NCI-H2107 treated with DMSO at 0.1 percent for 48 hours (cell line): ENCODE data around the gene WASF2.

ENCODE experiments used
- DNase-seq: peaks from one replicate; lab custom pipeline; 2025; ENCODE audit not compliant: unreplicated experiment; lab: John Stamatoyannopoulos, UW

The WASF2 gene

DNA sequence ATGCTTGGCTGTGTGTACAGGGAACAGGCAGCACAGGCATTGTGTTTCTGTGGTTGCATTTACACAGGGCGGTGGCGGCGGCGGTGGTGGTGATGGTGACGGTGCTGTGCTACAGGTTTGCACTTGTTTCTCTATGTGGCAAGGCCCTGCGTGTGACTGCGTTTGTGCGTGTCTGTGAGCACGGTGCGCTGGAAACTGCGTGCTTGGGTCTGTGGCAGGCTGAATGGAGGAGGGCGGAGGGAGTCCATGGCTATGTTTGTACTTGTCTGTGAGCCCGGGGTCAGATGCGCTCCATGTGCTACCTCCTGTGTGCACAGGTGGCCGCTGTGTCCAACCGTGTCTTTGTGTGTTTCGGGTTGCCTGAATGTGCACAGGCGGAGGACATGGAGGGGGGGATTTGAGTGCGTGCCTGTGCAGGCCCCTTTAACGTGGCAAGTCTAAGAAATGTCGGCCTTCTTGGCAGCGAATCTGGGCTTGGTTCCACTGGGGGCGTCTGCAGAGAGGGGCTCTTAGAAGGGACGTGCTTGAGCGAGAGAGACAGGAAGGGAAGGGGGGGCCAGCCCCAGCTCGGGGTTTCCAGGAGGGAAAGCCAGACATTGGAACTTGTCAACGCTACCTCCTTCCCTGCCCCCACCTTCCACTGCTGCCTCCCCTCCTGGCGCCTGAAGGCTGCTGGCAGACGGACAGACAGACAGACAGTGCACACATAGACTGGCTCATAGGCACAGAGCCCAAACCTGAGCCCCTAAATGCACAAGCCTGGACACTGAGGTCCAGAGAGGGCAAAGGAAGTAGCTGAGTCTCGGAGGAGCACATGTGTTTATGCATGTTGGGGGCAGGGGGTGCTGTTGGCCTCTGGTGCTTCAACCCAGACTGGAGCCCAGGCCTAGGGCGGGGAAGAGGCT lies 32.7 kb upstream of the WASF2 start:
- peak; percentile 31 for DNase-seq

DNA sequence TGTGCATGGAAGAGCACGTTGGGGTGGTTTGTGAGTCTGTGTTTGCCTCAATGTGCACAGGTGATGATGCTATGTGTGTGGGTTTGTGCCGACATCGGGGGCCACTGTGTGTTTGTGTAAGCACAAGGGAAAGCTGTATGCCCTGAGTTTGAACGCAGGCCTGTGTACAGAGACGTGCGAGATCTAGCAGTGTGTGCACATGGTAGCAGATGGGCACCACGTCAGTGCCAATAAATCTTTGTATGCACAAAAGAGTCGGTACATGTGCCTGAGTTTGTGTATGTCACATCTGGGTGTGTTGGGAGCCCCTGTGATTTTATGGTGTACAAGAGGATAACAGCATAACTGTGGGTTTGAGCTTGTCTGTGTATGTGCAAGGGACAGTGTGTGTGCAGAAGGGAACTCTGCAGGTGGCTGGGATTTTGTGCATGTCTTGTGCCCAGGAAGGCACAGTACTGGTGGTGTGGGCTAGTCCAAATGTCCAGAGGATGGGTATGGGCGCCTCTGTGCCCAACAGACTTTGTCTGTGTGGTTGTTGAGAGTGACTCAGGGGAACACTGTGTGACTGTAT lies 32.0 kb upstream of the WASF2 start:
- DNase-seq, result no peak

DNA sequence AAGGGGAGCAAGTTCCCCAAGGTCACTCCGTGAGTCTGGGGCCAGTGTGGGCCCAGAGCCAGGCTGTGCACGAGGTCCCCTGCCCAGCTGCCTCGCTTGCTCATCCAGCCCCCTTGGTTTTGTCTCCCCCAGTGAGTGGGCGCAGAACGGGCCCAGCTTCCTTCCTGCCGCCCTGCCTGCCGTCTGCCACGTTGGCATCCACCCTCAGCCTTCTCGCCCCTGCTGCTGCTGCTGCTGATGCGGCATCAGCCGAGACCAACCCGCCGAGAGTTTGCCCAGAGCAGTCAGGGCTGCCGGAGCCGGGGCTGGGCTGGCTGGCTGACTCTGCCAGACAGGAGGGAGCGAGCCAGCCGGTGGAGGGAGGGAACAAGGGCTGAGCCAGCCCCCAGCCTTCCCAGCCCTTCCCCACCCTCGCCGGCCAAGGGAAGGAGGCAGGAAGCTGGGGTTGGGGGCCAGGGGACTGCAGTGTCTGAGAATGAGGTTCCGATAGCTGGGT lies 31.4 kb upstream of the WASF2 start:
- no peak for DNase-seq

DNA sequence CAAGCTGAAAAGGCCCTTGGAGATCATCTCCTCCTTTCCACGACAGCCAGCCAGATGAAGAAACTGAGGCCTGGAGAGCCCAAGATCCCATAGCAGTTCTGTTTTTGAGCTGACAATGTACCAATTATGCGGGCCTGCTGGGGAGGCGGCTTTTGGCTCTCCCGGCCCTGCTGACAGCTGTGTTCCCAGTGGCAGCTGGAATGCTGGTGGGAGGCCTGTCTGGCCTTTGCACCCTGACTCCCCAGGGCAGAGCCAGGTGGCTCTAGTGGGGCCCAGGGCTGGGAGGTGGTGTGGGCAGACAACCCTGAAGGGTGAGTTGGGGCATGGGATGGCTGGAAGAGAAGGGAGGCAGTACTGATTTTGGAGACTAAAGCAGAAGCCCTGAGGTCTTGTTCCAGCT lies 30.7 kb upstream of the WASF2 start:
- no peak for DNase-seq

DNA sequence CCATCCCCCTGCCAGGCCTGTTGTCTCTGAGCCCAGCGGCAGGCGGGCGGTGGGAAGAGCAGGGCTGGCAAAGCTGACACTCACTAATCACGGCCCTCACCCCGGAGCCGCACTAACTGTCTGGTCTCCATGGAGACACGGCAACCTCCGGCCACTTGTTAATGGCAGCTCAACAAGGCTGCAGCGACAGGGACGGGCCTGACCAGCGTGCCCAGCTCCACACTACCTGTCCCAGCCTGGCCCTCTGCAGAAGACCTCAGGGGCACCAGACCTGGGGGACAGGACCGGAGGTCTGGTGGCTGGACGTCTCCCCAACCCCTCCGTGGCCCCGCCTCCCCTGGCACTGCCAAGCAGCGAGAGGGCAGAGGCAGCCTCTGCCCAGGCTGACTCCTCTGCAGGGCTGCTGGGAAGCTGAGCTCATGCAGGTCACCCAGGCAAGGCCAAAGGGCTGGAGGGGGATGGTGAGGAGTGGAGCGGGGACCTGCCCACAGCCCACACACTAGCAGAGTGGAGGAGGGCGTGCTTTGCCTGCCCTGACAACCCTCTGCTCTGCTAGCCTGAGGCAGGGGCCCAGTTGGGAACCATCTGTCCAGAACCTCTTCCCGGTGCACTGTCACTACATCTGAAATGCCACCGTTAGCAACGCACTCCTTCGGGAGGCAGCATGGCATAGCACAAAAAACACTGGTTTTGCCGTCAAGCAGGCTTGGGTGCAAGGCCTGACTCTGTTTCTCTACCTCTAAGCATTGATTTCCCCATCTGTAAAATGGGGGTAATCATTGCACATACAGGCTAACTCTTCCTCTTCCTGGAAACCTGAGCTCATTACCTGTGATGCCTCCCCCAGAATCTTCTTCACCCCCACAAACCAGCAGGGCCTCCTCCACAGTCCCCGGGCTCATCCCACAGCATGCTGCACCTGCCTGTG lies 29.6 kb upstream of the WASF2 start:
- peak; percentile 25 for DNase-seq

DNA sequence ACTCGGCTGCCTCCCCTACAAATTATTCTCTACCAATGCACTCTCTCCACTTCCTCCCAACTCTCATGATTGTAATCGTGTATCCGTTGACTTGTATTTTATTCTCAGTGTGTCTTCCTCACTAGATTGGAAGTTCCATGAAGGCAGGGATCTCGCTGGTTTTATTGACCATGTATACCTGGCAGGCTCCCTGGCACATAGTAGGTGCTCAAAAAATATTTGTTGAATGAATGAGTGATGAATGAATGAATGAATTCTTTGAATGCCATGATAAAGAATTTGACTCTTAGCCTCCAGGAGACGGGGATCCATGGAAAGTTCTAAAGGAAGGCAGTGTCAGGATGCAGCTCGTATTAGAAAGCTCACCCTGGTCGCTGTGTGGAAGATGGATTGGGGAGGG lies 28.8 kb upstream of the WASF2 start:
- DNase-seq, result no peak

DNA sequence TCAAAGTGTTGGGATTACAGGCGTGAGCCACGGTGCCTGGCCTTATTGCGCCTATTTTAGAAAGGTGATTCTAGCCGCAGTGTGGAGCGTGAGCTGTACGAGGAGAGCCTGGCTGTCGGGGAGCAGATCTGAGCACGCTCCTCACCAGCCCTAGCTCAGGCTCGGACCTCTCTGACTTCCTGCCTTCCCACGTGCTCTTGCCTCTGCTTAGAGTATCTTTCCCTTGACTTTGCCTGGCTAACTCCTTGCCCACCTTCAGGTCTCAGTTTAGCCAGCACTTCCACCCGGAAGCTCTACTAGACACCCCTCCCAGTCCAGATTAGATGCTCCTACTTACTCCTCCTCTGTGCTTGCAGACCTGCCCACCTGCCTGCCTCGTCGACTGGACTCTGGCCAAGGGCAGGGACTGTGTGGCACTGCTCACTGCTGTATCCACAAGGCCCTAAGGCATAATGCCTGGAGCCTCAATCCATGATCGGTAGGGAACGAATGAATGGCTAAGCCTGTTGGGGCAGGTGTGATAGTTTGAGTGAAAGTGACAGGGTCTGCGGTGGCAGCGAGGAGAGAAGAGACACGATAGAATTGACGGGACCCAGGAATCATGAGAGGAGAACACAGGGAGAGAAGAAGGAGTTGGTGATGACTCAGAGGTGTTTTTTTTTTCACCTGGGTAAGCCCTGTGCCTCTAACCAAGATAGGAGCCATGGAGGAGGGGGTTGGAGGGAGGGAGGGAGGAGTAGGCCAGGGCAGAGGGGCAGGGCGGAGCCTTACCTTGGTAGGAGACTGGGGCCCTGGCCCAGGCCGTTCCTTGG lies 28.1 kb upstream of the WASF2 start:
- DNase-seq, result no peak

DNA sequence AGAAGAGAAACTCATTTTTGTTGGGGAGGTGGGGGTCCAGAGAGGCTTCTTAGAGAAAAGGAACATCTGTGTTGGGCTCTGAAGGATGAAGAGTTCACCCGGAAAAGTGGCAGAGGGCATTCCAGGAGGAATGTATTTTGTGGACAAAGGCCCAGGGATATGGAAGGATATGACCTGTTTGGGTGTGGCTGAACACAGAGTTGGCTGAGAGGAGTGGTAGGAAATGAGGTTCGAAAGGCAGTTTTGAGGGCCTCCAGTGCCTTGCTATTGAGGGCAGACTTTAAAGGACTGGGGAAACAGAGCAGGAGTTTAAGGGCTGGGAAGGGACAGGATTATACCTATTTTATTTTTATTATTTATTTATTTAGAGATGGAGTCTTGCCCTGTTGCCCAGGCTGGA lies 27.3 kb upstream of the WASF2 start:
- DNase-seq, result no peak

DNA sequence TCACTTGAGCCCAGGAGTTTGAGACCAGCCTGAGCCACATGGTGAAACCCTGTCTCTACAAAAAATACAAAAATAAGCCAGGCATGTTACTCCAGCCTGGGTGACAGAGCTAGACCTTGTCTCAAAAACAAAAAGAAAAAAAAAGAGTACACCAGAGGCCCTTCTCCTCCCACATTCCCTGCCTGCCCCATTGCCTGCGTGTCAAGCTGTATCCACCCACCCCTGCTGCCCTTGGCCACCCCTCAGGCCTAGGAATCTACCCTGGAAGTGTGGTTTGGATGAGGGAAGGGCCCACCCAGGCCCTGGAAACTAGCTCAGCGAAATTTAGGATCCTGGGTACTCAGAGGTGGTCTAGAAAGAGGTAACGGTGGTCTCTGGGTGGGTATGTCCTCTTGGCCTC lies 25.7 kb upstream of the WASF2 start:
- no peak for DNase-seq

DNA sequence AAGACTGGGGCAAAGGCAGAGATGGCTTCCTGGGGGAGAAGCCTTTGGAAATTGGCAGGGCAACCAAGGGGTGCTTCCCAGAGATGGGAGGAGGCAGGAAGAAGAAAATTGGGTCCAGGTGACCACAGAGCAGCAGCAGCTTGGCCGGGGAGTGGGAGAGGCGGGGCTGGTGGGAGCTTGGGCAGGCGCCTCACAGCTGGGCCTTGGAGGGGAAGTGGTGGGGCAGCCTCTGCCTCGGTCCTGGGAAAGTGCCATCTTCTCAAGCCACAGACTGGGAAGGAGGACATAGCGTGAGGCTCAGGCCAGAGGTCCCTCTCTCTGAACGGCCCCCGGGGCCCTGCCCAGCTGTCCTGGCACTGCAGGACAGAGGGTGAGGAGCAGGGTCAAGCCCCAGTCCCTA lies 24.0 kb upstream of the WASF2 start:
- DNase-seq, result no peak

DNA sequence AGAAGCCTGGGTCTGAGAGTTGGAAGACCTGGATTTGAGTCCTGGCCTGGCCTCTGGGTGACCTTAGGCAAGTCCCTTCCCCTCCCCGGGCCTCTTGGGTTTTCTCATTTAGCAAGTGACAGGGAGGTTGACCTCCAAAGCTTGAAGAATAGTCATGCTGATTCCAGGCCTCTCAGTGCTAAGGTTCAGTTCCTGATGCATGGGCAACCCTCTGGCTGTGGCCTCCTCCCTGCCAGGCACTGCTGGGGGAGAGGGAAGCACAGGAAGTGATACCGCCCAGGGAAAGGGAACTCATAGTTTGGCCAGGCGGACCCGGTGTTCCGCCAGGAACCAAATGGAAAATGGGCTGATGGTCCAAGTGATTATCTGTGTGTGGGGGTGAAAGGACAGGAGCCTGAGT lies 23.6 kb upstream of the WASF2 start:
- no peak for DNase-seq

DNA sequence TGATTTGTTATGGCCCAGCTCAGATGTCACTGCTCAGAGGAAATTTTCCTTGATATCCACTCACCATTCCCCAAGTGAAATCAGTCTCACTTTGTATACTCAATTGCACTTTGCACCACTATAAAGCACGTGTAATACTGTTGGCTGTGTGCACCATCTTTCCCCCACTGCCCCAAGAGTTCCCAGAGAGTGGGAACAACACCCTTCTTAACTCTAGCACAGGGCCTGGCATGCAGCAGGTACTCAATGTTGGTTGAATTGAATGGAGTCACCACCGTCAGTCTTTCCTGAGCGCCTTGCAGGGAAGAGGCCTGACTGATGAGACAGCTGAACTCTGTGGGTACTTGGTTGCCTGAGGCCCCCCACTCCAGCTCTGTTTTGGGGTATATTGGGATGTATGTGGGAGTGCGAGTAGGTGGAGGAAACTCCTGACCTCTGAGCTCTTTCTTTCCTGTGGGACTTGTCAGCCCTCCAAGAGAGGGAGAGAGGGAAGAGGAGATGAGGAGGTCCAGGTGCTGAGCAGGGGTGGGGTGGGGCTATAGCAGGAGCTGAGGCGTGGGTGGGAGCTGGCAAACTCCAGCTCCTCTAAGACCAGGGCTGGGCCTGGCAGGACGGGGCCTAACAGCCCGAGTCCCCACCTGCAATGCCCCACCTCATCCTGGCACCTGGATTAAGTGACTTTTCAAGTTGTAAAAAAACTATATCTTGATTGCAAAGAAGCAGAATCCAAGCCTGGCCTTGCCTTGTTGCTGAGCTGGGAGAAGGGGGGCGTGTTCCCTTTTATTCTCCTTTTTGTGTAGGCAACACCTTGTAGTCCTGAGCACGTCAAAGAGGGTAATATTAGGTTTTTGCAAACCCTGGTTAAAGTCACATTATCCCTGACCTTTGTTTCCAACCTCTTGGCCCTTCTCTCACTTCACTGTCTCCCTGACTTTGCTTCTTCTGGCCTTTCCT lies 19.4 kb upstream of the WASF2 start:
- no peak for DNase-seq

DNA sequence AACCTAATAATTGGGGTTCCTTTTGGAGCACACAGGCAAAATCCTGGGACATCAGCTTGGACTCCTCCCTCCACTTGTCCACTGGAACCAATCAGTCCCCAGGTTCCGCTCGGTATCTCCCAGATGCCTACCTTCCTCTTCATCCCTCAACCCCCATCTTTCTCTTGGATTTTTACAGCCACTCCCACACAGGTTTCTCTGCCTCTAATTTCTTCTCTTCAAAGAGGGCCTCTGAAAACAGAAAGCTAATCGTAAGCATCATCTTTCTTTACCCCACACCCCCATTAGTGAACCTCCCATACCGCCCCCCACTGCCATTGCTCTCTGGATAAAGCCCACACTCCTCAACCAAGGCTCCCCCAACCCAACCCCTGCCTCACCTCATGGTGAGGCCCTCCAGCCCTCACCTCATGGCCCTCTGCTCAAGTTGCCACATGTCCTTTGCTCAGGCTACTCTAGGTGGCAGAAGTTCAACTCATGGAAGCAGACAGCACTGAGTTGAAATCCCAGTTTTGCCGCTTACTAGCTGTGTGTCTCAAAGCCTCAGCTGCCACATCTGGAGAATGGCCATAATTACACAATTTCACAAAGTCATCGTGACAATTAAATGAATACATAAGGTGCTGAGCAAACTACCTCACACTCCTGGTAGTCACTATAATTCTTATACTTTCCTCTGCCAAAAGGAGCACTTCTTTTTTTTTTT lies 18.1 kb upstream of the WASF2 start:
- no peak for DNase-seq

DNA sequence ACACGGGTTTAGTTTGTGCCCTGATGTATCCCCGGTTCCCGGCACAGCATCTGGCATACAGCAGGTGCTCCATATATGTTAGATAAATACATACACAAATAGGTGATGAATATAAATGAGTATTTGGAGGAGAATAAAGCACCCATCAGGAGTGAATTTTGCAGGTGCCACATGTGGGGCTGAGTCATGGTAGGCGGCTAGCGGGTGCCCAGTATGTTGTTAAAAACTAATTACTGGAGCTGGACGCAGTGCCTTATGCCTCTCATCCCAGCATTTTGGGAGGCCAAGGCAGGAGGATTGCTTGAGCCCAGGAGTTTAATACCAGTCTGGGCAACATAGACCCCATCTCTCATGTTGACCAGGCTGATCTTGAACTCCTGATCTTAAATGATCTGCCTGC lies 16.7 kb upstream of the WASF2 start:
- no peak for DNase-seq

DNA sequence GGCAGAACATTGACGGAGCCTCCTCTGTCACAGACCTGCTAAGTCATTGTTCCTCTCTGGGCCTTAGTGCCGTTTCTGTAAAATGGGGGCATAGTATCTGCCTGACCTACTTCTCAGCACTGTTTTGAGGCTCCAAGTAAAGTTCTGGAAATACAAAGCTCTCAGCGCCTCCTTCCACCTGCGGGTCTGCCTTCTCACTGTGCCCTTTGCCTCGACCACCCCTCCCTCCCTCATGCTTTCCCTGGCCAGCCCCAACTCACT lies 15.4 kb upstream of the WASF2 start:
- no peak for DNase-seq

DNA sequence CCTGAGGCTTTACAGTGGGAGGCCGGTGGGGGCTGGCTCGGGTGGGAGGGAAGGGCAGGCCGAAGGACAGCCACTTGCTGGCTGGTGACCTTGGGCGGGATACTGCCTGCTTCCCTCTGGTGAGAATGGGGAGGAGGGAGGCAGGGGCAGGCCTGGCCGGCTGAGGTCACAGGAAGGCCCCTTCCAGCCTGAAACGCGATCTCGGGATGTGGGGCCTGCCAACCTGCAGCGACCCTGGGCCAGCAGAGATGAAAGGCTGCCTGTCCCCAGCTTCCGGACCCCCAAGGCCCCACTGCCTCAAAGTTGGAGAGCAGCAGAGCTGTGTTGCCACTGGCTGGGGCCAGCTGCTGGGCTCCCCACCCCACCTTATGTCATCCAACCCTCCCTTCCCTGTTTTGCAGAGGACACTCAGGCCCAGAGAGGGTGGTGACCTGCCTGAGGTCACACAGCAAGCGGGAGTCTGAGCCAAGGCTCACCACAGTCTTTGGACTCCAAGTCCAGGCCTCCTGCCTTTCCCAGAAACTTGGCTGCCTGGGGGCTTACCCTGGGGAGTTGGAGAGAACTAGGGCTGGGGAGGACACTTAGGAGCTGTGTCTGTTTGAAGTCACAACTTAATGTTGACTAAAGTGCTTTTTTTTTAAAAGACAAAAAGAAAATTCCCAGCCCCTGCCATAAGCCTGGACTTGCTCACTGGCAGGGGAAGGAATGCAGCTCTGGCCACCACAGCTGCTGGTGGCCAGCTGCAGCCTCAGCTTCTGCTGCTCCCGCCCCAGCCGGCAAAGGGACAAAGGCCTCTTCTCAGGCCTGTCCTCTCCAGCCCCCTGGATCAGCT lies 14.8 kb upstream of the WASF2 start:
- no peak for DNase-seq

DNA sequence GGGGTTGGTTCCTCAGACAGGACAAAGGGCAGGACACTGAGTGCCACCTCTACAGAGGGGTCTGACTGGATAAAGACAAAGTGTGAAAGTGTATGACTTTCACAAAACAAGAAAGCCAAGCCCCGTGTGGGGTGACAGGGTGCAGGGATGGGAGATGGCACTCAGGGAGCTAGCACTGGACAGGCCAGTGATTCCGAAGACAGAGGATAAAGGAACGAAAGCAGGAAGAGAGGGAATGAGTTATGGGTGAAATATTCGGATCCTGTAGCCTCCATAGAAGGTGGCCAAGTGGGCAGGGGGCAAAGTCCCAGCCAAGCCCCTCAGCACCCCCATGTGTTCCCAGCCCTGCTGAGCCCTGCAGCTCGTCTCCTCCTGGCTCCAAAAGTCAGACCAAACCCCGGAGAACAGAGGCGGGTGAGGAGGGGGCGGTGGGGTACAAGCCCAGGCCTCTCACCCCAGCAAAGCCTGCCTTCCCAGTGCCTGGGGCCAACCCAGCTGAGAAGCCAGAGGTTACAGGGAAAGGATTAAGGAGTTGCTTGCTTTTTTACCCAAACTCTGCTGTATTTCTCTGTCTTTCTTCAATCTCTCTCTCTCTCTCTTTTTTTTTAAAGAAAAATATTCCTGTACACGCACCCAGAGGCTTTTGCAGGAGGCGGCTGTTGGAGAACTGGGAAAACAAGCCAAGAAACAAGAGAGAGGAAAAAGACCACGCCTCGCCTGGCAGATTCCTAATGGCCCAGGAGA lies 14.0 kb upstream of the WASF2 start:
- no peak for DNase-seq

DNA sequence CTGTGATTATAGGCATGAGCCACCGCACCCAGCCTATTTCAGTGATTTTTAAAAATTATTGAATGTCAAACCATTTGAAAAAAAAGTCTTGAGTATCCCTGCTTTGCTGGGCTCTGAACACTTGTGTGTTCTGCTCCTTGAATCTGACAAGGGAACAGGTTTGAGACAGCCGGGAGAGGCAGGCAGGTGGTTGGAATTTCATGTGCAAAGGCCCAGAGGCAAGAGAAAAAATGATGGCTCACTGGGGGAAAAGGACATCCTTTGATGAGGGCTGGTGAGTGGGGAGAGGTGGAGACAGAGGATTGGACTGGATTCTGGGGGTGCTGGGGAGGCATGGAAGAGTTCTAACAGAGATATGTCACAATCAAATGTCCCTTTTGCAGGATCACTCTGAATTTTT lies 13.1 kb upstream of the WASF2 start:
- no peak for DNase-seq
